ENCODE results near the gene GCK.

Gene GCK

DNA sequence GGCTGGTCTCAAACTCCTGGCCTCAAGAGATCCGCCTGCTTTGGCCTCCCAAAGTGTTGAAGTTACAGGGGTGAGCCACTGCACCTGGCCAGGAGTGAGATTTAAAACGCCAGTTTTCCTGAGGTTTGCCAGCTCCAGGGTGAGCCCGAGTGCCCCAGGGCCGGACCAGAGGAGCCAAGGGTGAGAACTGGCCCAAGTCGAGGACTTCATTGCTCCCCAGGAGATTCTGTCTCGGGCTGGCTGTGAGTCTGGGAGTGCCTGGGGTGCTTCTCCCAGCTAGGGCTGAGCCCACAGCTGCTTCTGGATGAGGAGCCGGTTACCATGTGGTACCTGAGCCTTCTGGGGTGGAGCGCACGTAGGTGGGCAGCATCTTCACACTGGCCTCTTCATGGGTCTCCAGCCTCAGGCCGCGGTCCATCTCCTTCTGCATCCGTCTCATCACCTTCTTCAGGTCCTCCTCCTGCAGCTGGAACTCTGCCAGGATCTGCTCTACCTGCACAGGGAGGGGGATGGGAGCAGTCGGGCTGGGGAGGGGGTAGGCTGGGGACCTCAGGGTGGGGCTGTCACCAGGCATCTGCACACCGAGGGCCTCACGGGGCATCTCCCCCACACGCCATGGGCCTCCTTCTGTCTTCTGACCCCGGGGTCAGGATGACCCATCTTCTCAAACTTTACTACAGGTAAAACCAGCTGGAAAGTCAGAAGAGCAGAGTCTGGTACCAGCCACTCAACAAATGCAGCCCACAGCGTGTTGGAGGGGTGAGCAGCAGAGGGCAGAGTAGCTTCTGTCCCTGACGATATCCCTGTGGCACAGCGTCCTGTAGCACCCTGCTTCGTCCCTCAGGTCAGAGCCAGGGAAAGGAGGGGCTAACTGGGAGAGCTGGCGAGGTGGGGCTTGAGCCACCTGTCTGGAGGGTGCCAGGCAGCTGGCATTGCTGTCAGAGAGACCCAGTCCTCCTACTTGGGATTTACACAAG lies 36.0 kb downstream of the GCK start:
- no peak overlapping the region for H3K4me3 ChIP-seq (ENCODE audit: control insufficient read depth, low read depth, low read length)
- no peak for DNase-seq (ENCODE audit: low read depth)
- TF ChIP-seq, protein P1, sequence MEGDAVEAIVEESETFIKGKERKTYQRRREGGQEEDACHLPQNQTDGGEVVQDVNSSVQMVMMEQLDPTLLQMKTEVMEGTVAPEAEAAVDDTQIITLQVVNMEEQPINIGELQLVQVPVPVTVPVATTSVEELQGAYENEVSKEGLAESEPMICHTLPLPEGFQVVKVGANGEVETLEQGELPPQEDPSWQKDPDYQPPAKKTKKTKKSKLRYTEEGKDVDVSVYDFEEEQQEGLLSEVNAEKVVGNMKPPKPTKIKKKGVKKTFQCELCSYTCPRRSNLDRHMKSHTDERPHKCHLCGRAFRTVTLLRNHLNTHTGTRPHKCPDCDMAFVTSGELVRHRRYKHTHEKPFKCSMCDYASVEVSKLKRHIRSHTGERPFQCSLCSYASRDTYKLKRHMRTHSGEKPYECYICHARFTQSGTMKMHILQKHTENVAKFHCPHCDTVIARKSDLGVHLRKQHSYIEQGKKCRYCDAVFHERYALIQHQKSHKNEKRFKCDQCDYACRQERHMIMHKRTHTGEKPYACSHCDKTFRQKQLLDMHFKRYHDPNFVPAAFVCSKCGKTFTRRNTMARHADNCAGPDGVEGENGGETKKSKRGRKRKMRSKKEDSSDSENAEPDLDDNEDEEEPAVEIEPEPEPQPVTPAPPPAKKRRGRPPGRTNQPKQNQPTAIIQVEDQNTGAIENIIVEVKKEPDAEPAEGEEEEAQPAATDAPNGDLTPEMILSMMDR (conservative IDR thresholded peaks at IDR 0.05; ENCODE audit: control insufficient read depth, insufficient read depth, low read depth, low read length): no peak

DNA sequence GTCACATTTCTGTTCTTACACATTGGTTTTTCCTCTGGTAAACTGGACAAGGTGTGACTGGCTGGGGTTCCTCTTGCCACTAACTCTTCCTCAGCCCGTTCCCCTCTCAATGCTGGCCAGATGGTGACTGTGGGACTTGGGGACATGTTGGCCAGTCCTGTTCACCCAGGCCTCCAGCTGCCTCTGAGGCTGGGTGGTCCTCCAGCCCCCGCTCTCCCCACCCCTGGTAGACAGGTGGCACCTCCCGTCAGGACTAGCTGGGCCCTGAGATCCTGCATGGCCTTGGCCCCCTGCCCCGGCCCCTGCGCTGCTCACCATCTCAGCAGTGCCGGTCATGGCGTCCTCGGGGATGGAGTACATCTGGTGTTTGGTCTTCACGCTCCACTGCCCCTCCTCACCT lies 37.3 kb downstream of the GCK start:
- TF ChIP-seq, protein P1 (conservative IDR thresholded peaks at IDR 0.05; ENCODE audit: control insufficient read depth, insufficient read depth, low read depth, low read length): no peak
- DNase-seq (ENCODE audit: low read depth): no peak
- no peak overlapping the region for H3K4me3 ChIP-seq (ENCODE audit: control insufficient read depth, low read depth, low read length)

DNA sequence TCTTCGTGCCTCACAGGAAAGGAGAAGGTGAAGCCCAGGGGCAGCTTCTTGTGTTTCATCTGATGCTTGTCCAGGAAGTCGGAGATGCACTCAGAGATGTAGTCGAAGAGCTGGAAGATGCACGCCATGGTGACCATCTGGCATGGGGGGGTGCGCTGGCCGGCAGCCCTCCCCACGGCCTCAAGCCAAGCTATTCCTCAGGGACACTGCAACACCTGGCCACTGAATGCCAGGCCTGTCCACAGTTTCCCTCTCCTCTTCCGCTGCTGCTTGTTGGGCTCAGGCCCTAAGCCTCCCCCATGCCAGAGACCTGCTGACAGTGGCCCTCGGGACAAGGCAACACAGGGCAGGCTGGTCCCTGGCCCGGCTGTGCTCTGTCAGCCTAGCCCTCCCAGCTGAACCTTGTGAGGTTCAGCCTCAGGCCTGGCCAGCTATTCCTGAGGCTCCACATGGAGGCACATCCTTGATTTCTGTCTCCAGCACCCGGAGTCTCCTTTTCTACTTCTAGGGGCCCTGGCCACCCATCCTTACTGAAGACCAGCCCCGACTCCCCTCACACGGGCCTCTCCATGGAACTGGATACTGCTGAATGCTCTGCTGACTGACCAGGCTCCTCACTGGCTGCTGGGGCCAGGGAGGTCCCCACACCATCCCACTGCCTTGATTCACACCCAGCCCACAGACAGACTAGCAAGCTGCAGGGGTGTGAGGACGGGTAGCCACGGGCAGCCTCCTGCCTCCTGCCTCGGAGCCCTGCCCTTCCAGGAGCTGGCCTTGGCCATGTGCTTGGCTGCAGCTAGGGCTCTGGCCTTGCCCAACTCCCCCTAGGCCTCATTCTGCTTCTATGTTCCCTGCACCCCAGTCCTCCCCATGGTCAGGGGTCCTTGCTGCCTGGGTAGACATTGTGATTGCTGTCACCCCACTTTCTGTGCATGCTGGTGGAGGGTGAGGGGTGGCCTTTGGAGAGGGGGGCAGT lies 38.0 kb downstream of the GCK start:
- no peak for DNase-seq (ENCODE audit: low read depth)
- TF ChIP-seq, protein P1 (conservative IDR thresholded peaks at IDR 0.05; ENCODE audit: control insufficient read depth, insufficient read depth, low read depth, low read length): no peak
- no peak overlapping the region for H3K4me3 ChIP-seq (ENCODE audit: control insufficient read depth, low read depth, low read length)

DNA sequence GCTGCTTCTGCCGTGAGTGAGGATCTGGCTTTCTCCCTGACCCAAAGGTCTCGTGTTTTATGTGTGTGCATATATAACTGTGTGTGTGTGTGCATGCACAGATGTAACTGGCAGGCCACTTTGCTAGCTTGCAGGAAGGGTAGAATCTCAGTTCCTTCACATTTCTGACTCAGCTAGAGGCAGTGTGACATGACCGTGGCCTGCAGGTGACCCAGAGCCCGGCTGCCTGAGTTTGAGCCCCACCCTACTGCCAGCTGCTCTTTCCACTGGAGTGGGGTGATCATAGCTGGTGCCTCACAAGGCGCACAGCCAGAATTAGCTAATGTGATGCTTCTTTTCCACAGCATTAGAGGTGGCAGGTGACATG lies 38.8 kb downstream of the GCK start:
- H3K4me3 ChIP-seq (ENCODE audit: control insufficient read depth, low read depth, low read length): no peak overlapping the region
- TF ChIP-seq, protein P1 (conservative IDR thresholded peaks at IDR 0.05; ENCODE audit: control insufficient read depth, insufficient read depth, low read depth, low read length): no peak
- peak; percentile 2 for DNase-seq (ENCODE audit: low read depth)

DNA sequence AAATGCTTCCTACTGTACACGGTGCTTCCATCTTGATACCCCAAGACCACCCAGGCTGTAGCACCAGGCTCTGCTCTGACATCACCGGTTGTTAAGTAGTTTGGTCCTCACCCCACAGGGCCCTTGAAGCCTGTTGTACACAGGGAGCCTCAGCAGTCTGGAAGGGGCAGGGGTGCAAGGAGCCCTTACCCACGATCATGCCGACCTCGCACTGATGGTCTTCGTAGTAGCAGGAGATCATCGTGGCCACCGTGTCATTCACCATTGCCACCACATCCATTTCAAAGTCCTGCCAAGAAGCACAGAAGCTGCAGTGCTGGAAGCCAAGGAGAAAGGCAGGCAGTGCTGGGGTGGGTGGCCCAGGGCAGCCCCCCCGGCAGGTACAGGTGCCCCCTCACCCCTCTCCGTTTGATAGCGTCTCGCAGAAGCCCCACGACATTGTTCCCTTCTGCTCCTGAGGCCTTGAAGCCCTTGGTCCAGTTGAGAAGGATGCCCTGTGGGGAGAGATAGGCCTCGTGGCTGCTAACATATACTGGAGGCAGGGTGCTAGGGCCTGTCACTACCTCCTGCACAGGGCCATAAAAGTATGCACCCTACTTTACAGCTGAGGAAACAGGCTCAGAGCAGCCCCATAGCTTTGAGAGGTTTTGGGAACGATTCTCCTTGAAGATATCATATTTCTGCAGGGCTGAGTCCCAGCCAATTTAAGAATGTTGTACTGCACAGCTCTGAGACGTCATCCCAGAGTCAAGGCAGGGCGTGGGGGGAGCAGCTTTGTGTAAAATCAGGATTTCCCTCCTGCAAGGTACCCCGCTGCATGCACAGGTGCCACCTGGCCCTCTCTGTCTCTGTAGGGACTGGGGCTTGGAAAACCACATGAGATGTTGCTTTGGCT lies 39.4 kb downstream of the GCK start:
- no peak overlapping the region for H3K4me3 ChIP-seq (ENCODE audit: control insufficient read depth, low read depth, low read length)
- TF ChIP-seq, protein P1 (conservative IDR thresholded peaks at IDR 0.05; ENCODE audit: control insufficient read depth, insufficient read depth, low read depth, low read length): no peak
- peak; percentile 7 for DNase-seq (ENCODE audit: low read depth)
